Aorta (tissue), 4 donors: Measurements from ENCODE around the gene DAGLA. TPM values are rescaled to one million over a fixed set of nuclear protein-coding genes. Genes with fewer than 3 reads are reported as not detected.

ENCODE experiments used
- polyA plus RNA-seq, 2 donors: library from polyadenylated mRNA; stranded (reverse); fragments of 200-250 nt; gene quantifications; one replicate each; pipeline ENCODE4 v1.2.3, GENCODE V29; 2013
- total RNA-seq, 2 donors: library from RNA; stranded (reverse); fragmentation: NEBNext Ultra II Directional; extraction: Animal tissue kit (Norgen Biotek cat#: 25700); gene quantifications; one replicate each; pipeline ENCODE4 v1.2.1, GENCODE V29; 2021
- donor health status: healthy with polysubstance abuse.
- donor health status: Bipolar disorder and iron deficiency.
- donor health status: DM: no; HTN: no; CAD: no.
- donor health status: DM: yes; HTN: yes; CAD: no.

DAGLA gene
- total and polyA plus RNA-seq, 4 donors = 0.51 to 3.5 (median 1.0) TPM

Other genes with a start within 250 kb of the DAGLA start
- gene LRRC10B, start 171.6 kb upstream of the DAGLA start, total RNA-seq = 1 to 10 TPM; 1.1 to 2.8 TPM
- under 1 TPM in 1 of 2 donors, not detected in 1; 0.13 TPM for gene LRRC10B, start 171.6 kb upstream of the DAGLA start, polyA plus RNA-seq
- gene SYT7, start 99.3 kb upstream of the DAGLA start, total RNA-seq = 1 to 10 TPM; 1.0 to 2.3 TPM
- under 1 TPM; 0.20 to 0.88 TPM for gene SYT7, start 99.3 kb upstream of the DAGLA start, polyA plus RNA-seq
- 1 to 10 TPM in 1 of 2 donors, under 1 TPM in 1; 0.23 to 1.1 TPM for gene MYRF, start 72.2 kb downstream of the DAGLA start, total RNA-seq
- 1 to 10 TPM in 1 of 2 donors, under 1 TPM in 1; 0.92 to 2.3 TPM for gene MYRF, start 72.2 kb downstream of the DAGLA start, polyA plus RNA-seq
- 10 to 100 TPM; 73.2 to 84.1 TPM for gene TMEM258, start 112.2 kb downstream of the DAGLA start, total RNA-seq
- 100 to 1,000 TPM; 189 to 213 TPM for gene TMEM258, start 112.2 kb downstream of the DAGLA start, polyA plus RNA-seq
- 1 to 10 TPM; 5.5 to 6.9 TPM for gene FEN1, start 112.5 kb downstream of the DAGLA start, total RNA-seq
- 1 to 10 TPM; 3.5 to 4.9 TPM for gene FEN1, start 112.5 kb downstream of the DAGLA start, polyA plus RNA-seq
- 10 to 100 TPM; 50.4 to 61.1 TPM for gene FADS1, start 136.6 kb downstream of the DAGLA start, total RNA-seq
- gene FADS1, start 136.6 kb downstream of the DAGLA start, polyA plus RNA-seq = 10 to 100 TPM; 11.8 to 13.7 TPM
- gene FADS2, start 147.9 kb downstream of the DAGLA start, total RNA-seq = 100 to 1,000 TPM in 1 of 2 donors, 10 to 100 TPM in 1; 89.7 to 167 TPM
- 10 to 100 TPM; 38.2 to 71.4 TPM for gene FADS2, start 147.9 kb downstream of the DAGLA start, polyA plus RNA-seq
- 100 to 1,000 TPM; 120 to 180 TPM for gene FADS3, start 211.2 kb downstream of the DAGLA start, total RNA-seq
- 100 to 1,000 TPM in 1 of 2 donors, 10 to 100 TPM in 1; 33.8 to 402 TPM for gene FADS3, start 211.2 kb downstream of the DAGLA start, polyA plus RNA-seq
- gene RAB3IL1, start 237.2 kb downstream of the DAGLA start, total RNA-seq = 10 to 100 TPM; 23.8 to 45.2 TPM
- 10 to 100 TPM in 1 of 2 donors, 1 to 10 TPM in 1; 6.4 to 11.4 TPM for gene RAB3IL1, start 237.2 kb downstream of the DAGLA start, polyA plus RNA-seq